GM18502 (cell line): ENCODE measurements around the gene PRKCE.
"Not testable (repeated sequence)": the region's sequence is repeated elsewhere in the genome, so short reads cannot be mapped to it uniquely, and the experiment has no call there.

Source experiments
- ATAC-seq: cut with Tn5 transposase; IDR thresholded peaks from one replicate; pipeline ENCODE4 v1.9.1; 2021; ENCODE audit warnings: mild to moderate bottlenecking; ENCODE audit not compliant: unreplicated experiment, poor library complexity

Gene PRKCE

DNA sequence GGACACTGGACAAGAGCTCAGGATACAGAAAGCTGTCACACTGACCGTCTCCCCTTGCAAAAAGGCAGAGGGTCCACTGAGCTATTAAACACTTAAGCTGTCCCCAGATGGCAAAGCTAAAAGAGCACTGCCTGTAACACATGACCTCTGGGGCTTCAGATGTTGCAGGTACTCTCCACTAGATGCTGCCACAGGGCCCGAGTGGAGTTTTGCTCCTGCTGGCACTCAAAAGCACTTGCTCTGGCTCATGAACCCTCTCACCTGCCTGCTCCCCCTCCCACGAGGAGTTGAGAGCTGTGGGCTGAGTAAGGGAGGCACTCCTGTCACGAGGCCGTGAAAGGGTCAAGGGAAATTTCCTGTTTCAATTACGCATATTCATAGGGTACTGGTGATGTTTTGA lies 227.9 kb downstream of the PRKCE start:
- ATAC-seq, result no peak

DNA sequence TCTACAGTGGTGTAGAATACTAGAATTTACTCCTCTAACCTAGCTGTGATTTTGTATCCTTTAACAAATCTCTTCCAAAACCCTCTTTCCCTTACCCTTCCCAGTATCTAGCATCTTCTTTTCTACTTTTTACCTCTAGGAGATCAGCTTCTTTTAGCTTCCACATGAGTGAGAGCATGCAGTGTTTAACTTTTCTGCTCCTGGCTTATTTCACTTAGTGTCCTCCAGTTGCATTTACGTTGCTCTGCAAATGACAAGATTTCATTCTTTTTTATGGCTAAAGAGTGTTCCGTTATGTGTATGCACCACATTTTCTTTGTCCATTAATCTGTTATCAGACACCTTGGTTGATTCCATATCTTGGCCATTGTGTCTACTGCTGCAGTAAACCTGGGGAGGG lies 228.5 kb downstream of the PRKCE start:
- no peak for ATAC-seq

DNA sequence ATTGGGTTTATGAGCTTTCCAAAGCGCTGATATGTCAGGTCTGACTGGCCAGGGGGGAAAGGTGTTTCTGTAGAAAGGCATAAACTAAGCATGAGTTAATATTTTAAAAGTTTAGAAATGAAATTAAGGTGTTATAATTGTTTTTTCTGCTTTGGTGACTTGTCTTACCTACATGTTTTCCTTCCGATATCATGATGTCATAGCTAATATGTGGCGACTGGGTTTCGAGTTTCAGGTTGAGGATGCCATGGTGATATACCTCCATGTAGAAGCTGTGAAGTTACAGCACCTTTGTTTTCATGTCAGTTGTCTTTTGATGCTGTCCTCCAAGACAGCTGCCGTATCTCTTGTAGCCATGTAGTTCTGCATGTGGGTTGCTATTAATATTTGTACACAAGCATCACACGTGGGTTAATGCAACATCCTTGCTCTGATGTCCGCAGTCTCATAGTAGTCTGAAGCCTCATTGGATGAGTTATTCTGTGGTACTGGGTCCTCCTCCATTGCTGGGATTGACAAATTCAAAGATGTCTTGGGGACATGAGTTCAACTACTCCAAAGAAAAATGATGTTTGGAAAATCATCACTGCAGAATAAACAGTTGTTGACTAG lies 230.6 kb downstream of the PRKCE start:
- ATAC-seq, result no peak

DNA sequence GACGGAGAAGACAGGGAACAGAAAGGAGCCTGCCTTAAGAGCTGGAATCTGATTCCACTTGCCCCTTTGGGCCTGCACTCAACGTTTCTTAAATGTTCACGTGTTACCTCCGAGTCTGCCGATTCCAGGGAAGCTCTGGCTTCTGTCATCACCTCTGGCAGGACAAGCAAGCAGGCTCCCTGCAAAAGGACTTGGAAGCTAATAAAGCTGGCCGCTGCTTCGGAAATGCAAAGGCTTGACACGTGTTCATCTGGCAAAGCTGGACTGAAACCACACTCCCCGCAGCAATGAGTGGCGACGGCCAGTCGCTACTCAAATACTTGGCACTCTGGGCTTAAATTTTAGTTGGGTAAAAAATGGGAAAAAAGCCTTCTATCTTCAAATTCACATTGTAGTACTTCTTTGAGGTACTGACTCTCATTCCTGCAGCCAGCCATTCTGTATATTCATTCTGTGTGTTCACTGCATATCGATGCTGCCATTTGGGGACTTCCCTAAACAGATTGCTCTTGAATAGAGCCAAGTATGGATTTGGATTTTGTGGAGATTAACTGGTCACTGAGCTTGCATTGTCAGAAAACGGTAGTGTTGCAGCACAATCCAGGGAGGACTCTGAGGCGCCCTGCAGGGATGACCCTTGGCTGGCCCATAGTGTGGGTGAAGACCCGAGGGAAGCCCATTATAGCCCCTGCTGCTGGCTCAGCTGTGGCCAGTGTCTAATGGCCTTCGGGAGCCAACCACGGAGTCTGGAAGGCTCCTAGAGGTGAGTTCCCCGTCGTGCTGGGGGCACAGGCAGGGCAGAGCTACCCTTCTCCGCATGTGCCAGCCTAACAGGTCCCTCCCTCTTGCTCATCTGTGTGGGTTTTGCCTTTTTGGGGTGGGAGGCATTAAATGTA lies 231.5 kb downstream of the PRKCE start:
- no peak for ATAC-seq

DNA sequence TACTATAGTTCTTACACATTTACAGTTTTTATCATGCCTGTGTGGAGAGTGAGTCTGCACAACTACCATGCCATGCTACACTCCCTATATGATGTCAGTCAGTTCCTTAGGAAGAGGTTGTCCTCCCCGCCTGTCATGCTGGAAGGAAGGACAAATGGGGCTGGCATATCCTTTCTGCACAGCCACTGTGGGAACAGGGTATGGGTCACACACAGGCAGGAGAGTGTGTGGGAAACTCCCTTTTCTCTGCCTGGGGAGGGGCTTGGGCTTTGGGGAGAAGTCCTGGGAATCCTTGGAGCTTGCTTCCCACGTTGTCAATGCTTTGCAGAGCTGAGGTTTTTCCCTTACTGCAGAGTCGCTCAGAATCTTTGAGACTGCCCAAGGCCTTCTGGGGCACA lies 232.1 kb downstream of the PRKCE start:
- no peak for ATAC-seq

DNA sequence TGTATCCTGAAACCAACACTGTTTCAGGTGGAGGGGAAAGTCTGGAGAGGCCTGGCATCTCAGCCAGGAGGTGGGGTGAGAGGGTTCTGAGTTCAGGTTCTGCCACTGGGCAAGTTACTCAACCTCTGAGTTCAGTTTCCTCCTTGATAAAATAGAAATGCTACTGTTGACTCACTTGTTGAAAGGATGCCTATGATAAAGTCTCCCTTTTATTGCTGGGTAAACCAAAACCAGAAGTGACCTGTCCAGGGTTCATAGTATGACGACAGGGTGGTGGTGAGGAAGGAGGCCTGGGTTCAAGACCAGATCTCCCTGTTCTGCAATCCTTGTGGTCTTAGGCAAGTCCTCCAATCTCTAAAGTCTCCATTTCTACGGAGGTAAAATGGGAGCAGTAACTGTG lies 232.7 kb downstream of the PRKCE start:
- ATAC-seq, result no peak

DNA sequence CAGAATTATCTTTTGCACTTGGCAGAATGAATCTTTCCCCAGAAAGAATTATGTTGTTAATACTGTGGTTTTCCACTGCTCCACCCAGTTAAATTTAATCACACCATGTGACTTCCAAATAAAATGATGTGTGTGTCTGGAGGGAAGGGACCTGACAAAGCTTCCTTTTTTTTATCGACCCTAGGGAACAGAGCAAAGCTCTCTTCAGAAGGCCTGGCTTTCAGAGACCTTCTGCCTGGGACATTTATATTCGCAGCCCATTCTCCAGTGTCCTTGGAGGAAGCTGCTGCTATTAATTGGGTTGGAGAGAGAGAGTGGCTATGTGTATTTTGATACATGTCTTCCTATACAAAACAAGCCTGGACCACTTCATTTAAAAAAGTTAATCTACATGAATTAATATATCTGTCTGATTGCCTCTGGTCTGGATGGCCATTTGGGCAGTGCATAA lies 233.7 kb downstream of the PRKCE start:
- ATAC-seq, result no peak

DNA sequence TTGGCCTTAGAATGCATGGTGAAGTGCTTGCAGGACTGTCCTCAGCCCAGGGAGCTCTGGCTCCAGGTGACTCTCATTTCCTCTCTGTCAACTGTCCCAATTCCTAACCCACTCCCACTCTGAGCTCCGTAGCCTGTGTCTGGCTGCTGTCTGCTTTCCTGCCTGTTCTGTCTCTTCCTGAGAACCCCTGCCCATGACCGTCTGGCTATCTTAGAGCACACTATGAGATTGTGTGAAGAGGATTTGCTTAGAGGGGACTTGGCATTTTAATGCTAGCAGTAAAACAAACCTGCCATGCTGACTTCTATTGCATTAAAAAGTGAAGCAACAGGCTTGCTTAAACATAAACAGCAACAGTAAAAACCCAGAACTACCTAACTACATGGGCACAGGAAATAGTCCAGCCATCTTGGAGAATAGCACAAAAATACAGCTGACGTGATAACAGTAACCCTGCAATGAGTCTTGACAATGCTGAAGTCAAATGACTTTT lies 234.7 kb downstream of the PRKCE start:
- ATAC-seq, result no peak

DNA sequence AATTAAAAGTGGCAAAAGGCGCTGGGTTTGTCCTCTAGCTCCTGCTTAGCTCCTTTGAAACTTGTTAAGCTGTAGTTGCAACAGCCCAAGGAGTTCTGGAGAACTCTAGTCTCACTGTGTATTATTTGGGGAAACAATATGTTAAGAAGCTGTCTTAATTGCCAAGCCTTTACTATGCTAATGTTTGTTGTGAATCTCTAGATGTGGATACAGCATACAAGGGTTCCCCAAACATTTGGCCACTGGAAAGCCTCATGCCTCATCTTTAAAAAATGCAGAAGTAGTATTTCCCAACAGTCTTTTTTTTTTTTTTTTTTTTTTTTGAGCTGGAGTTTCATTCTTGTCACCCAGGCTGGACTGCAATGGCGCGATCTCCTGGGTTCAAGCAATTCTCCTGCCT lies 236.7 kb downstream of the PRKCE start:
- ATAC-seq, result no peak

DNA sequence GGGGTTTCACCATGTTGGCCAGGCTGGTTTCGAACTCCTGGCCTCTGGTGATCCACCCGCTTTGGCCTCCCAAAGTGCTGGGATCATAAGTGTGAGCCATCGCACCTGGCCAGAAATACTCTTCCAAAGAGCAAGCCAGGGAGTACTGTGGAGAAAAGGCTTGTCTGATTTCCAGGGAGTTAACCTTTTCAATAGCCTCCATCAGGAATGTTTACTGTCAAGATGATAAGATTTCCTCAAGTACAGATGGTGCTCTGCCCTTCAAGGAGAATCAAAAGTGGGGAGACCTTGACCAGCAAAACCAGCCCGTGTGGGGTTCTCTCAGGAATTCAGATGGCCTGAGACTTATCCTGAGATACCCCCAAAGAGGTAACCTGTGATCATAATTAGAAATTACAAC lies 237.2 kb downstream of the PRKCE start:
- no peak for ATAC-seq

DNA sequence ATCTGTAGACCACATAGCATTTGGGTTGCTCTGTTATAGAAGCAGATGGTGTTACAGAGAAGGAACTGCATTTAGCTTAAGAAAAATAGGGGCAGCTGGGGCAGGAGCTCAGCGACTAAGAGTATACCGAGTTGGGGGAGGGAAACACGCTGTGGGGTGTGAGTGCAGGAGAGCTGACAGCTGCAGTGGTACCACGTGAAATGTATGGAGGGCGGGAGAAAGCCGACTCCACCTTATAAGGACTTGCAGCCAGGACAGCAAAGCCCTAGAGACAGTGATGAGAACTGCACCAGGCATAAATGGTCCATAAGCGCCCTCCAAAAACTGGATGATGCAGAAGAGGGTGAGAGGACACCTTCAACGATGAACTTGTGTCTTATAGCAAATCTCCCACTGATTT lies 237.6 kb downstream of the PRKCE start:
- peak; percentile 87 for ATAC-seq

DNA sequence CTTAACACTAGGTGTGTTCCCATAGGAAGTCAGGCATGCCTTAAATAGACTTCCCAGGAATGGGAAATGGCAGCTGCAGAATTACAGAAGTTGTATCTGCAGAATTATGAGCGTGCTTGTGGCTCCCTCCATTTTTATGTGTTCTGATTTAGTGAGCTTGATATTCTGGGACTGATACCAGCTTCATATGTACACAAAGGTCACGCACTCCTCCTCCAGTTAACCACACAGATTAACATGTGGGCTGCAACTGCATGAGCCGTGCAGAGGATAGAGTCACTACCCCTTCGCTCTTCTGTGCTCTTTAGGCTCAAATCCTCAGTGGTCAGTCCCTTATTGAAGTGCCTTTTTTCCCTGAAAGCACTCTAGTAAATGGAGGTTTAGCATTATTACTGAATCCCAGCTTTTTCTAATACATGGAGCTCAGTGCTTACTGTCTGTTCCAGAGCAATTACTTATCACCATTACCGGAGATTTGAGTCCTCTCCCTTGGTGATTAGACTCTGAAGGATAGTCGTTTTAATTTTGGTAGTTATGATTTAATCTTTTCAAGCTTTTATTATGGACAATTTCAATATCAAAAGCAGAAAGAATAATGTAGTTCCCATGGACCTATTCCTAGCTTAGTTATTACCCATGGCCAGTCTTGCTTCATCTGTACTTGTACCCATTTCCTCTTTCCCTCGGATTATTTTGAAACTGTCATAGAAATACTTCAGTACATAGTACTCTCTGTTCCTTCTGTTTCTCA lies 238.3 kb downstream of the PRKCE start:
- ATAC-seq, result peak; percentile 50

DNA sequence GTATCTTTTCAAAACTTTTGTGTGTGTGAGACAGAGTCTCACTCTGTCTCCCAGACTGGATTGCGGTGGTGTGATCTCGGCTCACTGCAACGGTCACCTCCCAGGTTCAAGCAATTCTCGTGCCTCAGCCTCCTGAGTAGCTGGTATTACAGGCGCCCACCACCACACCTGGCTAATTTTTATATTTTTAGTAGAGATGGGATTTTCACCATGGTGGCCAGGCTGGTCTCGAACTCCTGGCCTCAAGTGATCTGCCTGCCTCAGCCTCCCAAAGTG lies 238.8 kb downstream of the PRKCE start:
- not testable (repeated sequence) for ATAC-seq

DNA sequence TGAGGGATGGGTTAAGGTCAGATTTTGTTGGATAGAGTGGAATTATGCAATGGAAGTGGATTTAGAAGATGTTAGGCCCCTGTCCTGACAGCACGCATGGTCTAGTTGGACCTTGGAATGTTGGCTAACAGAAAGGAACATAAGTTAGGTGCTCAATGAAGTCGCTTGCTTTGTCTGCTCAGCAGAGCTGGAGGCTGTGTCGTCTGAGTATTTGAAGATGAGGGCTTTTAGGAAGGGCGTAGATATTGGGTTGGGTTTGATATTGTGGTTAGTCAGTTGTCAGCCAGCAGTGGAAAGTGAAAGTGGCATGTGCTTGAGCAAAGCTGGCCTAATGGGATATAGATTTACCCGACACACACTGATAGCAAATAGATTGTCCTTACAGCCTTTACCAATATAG lies 239.3 kb downstream of the PRKCE start:
- no peak for ATAC-seq

DNA sequence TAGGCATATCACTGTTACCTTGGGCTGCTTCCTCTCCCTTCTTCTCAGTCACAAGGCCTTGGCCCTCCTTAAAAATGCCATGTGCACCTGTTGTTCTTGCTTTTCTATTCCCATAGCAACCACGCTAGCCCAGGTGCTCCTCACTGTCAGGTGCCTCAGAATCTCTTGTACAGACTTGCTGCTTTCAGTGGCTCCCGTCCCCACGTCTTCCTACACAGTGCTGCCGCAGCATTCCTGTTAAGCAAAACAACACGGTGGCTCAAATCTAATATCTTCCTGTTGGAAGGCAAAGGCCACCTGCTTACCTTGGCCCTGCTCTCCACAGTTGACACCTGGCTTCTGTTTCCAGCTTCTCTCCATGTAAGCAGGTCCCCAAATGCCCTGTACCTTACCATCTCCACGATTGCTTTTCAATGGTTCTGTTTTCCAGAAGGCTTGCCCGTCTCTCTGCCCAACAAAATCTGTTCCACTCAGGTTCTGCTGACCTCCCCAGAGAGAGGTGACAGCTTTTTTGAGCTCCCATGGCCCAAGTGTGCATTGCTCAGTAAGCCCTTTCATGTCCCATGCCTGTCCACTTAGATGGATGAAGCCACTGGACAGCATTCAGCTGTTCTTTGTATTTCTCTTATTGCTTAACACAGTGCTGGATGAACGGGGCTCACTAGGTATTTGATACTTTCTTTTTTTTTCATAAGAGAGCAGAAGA lies 240.4 kb downstream of the PRKCE start:
- no peak for ATAC-seq

DNA sequence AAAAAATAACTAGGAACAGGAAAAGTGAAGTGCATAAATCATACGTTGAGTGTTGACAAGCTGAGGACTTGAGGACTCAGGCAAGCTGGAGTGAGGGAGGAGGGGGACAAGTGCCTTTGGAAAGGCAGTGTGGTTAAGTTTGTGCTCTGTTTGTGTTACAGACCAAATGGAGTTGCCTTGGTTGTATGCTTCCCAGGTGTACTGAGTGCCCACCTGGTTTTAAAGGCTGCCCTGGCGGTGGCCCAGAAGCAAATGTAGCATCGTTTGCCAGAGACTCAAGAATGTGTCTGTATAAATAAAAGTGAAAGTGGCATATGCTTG lies 240.9 kb downstream of the PRKCE start:
- ATAC-seq, result no peak

DNA sequence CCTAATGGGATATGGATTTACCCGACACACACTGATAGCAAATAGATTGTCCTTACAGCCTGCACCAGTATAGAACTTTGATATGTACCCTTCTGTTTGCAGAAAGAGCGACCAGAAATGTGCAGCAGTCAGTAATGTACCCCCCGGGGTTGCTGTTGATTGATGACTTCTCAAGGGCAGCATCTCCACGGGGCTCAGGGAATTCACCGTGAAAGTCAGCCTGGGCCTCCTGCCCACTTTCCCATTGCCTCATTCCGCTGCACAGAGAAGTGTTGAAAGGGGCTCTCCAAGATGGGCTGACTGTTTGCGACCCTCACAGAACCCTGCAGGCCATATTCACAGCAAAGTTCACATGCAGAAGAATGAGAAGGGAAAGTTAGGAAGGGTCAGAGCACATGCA lies 241.3 kb downstream of the PRKCE start:
- no peak for ATAC-seq

DNA sequence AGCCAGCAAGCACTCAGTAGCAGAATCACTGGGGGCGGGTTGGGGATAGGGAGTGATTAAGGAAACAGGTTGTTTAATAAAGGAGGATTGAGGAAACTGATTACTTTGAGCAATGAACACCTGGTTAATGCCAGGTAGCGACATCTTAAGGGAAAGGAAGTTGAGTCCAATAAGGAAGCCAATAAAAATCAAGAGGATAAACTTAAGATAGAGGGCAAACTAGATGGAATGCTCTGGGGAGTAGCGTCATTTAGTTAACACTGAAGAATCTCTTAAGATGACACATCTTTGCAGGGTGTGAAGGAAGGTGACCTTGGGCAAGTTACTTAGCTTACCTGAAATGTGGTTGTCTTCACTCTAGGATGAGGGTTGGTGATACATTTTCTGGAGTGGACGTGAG lies 242.7 kb downstream of the PRKCE start:
- ATAC-seq, result no peak

DNA sequence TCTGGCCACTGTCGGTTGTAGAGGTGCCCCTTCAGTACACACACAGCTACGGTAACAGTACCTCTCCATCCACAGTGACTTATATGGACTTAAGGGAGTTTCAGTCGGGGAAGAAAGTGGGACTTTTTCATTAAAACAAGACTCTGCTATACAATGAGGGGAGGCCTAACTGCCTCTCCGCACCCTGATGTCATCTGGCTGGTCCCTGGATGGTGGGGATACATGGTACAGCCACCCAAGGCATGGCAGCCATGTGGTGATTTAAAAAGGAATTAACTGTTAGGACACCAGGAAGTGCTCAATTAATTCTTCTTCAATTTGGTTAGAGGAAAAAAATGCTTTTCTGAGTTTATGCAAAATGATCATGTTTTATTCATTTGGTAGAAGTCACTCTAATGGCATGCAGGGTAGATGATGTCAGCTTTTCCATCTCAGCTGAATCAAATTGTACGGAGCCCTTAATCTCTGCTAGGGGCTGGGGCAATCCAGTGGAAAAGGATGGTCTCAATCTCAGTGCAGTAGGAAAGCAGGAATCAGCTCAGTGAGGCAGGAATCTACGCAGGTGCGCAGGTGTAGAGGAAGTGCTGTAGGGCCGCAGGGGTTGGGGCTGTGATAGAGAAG lies 243.9 kb downstream of the PRKCE start:
- no peak for ATAC-seq

DNA sequence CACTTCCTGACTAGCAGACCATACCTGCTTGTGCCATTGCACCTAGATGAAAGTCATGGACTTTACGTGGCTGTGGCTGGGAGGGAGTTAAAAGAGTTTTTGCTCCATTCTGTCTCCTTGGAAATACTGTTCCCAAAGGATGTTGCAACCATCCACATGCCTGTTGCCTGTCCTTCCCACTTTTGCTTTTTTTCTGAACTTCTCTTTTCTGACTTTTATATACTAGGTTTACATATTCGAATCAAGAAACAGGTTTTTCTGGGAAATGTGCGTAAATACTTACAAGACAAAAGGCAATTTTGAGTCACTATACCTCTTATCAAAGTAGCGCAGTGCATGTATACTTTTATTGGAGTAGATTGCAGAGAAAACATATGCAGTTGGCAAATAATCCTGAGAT lies 244.8 kb downstream of the PRKCE start:
- ATAC-seq, result no peak
